GM06990 (cell line): ENCODE measurements around the gene KSR2.
"Not testable (repeated sequence)": the region's sequence is repeated elsewhere in the genome, so short reads cannot be mapped to it uniquely, and the experiment has no call there.

Experiments used
- DNase-seq: peaks from one replicate; pipeline ENCODE4 v3.0.0-alpha.2; 2011; ENCODE audit not compliant: insufficient read length; ENCODE audit errors: extremely low read depth
- H3K27me3 ChIP-seq: replicated peaks from 2 replicates; pipeline ENCODE4 v1.6.0; 2011; ENCODE audit warnings: low read length; ENCODE audit not compliant: control insufficient read depth, insufficient read depth
- H3K36me3 ChIP-seq: 2 replicates; pipeline ENCODE4 v1.5.1; 2011; ENCODE audit warnings: low read length; ENCODE audit not compliant: control insufficient read depth, insufficient read depth
- H3K4me3 ChIP-seq: replicated peaks from 2 replicates; pipeline ENCODE4 v1.5.1; 2011; ENCODE audit warnings: low read depth, mild to moderate bottlenecking, control low read depth, low read length
- CTCF ChIP-seq: IDR thresholded peaks from 2 replicates; pipeline ENCODE4 v1.5.1; 2011; ENCODE audit warnings: low read length, control low read depth, mild to moderate bottlenecking, inconsistent platforms; ENCODE audit not compliant: insufficient read depth, poor library complexity, severe bottlenecking

Gene KSR2

DNA sequence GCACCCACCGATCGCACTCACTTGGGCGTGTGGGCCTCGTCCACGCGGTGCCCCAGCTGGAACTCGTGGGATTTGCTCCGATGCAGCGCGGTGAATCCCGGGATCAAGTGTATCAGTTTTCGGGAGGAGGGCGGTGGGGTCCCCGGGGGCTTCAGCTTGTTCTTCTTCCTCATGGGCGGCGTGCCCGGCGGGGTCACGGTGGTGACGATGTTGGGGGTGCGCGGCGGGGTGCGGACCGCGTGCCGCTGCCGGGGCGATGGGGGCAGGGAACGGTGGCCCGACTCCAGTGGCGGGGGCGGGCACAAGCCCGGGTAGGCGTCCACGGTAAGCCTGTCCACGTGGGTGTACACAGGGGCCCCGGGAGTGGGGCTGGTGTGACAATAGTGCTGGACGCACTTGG is 207.8 kb downstream of the KSR2 start:
- no peak for DNase-seq
- Histone ChIP-seq H3K36me3 (no peaks in the 10 kb centered on the region), H3K4me3 (no peak overlapping the region), H3K27me3 (no peaks in the 10 kb centered on the region)
- no peak for TF ChIP-seq CTCF

GRCh38 chr12:117750657-117751056 is 218.1 kb downstream of the KSR2 start:
- TF ChIP-seq CTCF = no peak
- H3K27me3 ChIP-seq = no peaks in the 10 kb centered on the region
- H3K4me3 ChIP-seq = no peak overlapping the region
- no peaks in the 10 kb centered on the region for H3K36me3 ChIP-seq
- no peak for DNase-seq

DNA sequence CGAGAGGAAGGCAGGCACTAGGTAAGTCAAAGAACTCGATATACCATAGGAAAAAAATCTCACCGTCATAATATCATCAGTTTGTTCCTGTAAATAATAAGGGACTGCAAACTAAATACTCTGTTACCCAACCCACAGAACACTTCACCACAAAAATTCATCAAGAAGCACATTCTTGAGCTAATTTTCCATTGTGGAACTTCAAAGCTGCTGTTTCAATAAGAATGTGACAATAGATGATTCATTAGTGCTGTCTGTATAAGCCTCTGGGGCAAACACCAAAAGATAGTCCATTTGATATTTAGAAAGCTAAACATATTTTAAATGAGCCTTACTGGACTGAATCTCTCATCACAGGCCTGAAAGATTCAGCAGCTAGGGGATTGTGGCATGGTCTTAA is 219.4 kb downstream of the KSR2 start:
- no peak for DNase-seq
- H3K4me3 ChIP-seq = no peak overlapping the region

DNA sequence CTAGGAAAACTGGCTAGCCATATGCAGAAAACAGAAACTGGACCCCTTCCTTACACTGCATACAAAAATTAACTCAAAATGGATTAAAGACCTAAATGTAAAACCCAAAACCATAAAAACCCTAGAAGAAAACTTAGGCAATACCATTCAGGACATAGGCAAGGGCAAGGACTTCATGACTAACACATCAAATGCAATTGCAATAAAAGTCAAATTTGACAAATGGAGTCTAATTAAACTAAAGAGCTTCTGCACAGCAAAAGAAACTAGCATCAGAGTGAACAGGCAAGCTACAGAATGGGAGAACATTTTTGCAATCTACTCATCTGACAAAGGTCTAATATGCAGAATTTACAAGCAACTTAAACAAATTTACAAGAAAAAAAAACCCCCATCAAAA is 222.4 kb downstream of the KSR2 start:
- H3K27me3 ChIP-seq, H3K36me3 ChIP-seq, H3K4me3 ChIP-seq, DNase-seq: not testable (repeated sequence)

More for the DNA sequence above, 219.4 kb downstream of the KSR2 start:
- Histone ChIP-seq H3K27me3 (no peaks in the 10 kb centered on the region), H3K36me3 (no peaks in the 10 kb centered on the region)
- no peak for TF ChIP-seq CTCF

- TF ChIP-seq CTCF = no peak
- no peaks in the 10 kb centered on the region for H3K27me3 ChIP-seq
These were observed 224.4 kb downstream of the KSR2 start for GRCh38 chr12:117744418-117744817.

GRCh38 chr12:117743761-117744160 is 225.0 kb downstream of the KSR2 start:
- no peak for DNase-seq
- Histone ChIP-seq H3K4me3 (no peak overlapping the region), H3K27me3 (no peaks in the 10 kb centered on the region), H3K36me3 (no peaks in the 10 kb centered on the region)
- TF ChIP-seq CTCF = no peak

More at GRCh38 chr12:117744418-117744817, 224.4 kb downstream of the KSR2 start:
- H3K36me3 ChIP-seq = no peaks in the 10 kb centered on the region
- H3K4me3 ChIP-seq = no peak overlapping the region
- DNase-seq = no peak
